Stimulated activated naive CD4-positive, alpha-beta T cell treated with Interleukin-2 at 50 U/mL for 16 hours (primary cell): Measurements from ENCODE around the gene MPZL3.
A peak's percentile ranks its signal among the peaks of the same experiment; 100 is the strongest.

ENCODE experiments used
- DNase-seq: peaks from one replicate; lab custom pipeline; 2025; lab: John Stamatoyannopoulos, UW

Gene MPZL3

DNA sequence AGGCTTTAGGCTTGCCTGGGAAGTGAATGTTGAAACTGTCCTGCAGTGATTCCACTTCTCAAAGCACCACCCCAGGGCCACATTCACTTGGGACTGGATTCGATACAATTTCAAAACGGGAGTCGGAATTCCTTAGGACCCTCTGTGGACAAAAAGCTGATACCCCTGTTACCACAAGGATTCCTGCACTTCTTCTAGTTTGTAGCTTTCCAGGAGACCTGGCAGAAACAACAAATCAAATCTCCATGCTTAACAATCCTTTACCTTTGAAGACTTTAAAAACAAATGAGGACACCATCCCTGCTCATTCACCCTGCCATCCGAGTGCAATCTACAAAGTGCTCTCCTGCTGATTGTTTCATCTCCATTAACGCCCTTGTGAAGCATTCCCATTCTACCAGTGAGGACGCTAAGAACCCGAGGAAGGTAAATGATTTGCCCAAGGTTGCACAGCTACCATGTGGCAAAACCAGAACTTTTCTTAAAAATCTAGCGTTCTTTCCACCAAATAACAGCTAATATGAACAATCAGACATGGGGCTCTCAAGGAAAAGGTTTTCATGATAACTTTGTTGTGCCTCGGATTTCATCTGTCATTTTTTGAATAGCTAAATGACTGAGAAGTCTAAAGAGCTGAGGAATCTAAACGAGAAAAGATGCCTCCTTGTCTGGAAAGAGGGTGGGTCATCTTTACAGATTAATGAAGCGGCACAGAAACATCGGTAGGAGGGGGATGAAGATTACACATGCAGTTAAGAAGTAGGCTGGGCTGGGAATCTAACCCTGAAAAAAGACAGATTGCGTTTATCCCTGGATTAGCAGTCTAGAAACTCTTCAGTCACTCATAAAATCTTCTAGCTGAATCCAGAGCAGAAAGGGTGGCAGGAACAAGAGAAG is 12.7 kb upstream of the MPZL3 start:
- DNase-seq = no peak

DNA sequence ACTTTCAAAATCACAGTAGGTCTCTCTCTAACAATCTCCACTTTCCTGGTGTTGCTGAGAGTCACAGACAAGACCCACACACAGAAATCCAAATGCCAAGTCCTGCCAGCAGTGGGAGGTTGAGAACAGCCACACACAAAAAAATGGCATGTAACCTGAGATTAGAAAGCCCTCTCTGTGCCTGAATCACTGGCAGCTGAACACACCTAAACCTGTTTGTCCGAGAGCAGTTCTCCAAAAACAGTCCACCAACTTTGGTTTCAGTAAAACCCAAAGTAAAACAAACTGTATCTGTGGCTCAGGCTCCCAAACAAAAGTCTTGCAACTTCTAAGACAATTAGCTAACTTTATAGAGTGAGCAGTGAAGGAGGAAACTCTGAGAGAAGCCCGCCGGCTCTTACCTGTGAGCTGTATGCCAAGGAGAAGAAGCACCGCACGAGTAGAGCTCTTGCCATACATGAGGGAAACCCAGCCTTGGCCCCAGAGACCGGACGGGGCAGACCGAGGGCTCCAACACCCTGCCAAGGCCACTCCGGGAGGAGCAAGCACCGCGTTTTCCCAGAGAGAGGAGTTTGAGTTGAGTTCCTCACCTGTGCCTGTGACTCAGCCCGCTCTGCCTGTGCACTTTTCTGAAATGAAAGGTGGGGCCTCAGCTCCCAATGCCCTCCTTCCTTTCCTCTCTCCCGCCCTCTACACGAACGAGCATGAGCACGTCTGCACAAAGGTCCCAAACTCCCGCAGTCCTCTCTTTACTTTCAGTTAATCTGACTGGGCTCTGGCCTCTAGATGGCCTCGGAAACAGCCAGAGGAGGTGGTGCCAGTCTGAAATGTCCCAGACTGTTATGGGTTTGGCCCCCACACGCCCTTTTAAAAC is 11.8 kb upstream of the MPZL3 start, which contains the start of gene MPZL2:
Gene MPZL2, minus strand, starts transcription at position 603 of the 874 bp plus-strand sequence. Its CDS starts 144 bp downstream, at position 459.
- DNase-seq = no peak

DNA sequence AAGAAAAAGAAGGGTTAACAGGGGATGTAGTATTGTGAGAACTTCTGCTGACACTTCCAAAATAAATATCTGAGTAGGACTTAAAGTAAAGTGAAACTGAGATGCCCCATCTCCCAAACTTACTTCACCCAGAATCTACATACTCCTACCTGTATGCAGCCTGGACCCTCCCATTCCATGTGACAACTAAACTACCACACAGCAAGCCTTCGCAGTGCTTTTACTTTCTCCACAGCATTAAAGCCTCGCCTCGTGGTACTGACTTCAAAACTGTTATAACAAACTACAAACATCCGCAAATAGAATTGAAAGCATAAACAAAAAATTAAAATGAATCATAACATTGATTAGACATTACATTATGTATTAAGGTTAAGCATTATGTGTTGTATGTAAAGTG is 10.9 kb upstream of the MPZL3 start:
- DNase-seq = no peak

DNA sequence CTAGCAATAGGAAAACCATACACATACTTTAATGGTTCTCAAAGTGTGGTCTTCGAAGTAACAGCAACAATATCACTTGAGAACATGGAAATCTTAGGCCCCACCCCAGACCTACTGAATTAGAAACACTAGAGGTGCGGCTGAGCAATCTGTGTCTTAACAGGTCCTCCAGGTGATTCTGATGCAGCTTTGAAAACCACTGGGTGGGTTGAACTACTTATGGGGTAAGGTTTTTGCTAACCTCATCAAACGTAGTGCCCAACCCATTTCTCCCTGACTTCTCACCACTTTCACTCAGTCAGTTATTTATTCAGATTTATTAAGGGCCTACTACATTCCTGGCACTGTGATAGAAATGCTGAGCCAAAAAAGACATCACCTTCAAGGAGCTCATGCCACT is 8.2 kb upstream of the MPZL3 start:
- no peak for DNase-seq

DNA sequence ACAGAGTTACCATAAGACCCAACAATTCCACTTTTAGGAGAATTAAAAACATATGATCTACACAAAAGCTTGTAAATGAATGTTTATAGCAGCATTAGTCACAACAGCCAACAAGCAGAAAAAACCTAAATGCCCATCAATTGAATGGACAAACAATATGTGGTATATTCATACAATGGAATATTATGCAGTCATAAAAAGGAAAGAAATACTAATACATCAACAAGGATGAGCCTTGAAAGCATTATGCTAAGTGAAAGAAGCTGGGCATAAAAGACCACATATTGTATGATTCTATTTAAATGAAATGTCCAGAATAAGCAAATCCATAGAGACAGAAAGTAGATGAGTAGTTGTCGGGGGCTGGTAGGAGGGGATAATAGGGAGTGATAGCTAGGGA is 7.0 kb upstream of the MPZL3 start:
- no peak for DNase-seq

DNA sequence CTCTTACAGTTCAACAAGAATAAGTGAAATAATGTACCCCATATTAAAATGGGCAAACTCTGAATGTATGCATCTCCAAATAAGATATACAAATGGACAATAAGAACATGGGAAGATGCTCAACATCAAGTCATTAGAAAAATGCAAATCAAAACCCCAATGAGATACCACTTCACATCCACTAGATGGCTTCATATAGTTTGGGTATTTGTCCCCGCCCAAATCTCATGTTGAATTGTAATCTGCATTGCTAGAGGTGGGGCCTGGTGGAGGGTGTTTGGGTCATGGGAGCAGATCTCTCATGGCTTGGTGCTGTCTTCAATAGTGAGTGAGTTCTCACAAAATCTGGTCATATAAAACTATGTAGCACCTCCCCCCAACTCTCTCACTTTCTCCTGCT is 6.2 kb upstream of the MPZL3 start:
- no peak for DNase-seq

- no peak for DNase-seq
Measured at GRCh38 chr11:118252688-118253087, 523 bp upstream of the MPZL3 start.

GRCh38 chr11:118247041-118247440 is 5.1 kb downstream of the MPZL3 start:
- DNase-seq = no peak

DNA sequence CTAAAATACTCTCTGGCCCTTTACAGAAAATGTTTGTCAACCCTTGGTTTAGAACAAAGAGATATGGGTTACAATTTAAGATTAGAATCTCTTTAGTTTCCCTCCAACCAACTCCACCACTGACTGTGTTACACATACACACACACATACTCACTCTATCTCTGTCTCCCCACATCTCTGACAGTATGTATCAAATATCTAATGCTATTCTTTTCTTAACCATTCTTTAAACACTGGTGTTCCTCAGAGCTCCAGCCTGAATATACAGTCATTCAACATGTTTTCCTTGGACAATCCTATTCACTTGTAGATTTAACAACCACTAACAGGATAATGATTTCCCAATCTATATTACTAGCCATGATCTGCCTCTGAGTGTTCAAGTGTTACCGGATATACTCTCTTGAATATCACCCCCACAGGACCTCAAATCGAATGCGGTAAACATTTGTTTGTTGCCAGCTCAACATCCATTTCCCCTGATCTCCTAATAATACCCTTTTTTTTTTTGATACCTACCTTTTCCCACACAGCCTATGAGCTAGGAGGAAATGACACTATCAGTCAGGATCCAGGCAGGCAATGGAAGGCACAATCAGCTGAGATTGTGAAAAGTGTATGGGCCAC is 6.1 kb downstream of the MPZL3 start:
- DNase-seq = no peak

DNA sequence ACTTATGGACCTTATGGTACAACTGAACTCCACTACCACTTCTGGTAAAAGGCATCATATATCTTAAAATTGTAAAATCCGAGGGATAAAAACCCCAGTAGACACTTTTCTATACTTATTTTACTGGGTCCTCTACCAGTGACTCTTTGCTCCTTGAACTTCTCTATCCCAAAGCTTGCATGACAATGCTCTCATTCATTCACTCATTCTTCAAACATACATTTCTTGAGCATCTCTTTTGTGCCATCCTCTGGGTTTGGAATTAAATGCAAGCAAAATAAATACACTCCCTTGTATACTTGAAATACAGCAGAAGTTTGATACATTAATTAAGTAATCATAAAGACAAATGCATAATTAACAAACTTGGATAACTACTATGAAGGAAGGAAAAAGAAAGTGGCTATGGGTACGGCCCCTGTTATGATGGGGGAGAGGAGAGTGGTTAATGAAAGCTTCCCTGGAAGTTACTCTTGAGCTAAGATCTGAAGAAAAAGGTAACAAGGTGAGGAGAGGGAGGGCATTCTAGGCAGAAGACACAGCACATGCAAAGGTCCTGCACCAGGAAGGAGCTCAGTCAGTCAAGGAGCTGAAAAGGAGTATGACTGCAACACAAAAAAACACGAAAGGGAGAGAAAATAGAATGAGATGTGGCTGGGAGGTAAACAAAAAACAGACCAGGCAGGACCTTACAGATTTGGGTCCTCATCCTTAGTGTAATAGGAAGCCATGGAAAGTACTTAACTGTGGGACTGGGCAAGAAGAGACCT is 8.0 kb downstream of the MPZL3 start:
- no peak for DNase-seq

DNA sequence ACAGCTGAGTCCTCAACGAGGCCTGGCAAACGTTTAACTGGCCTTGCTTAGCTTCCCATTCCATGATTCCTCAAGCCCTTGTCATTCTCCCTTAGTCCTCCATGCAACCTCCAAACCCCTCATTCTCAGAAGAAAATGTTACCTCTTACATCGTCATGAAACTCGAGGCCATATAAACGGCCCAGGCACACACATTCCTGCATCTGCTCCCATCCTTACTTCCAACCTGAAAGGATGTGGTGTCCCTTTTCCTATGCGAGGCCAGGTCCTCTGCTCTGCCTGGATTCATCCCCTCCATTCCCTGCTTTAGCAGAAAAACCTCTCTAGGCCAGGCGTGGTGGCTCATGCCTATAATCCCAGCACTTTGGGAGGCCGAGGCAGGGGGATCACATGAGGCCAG is 9.0 kb downstream of the MPZL3 start:
- no peak for DNase-seq

DNA sequence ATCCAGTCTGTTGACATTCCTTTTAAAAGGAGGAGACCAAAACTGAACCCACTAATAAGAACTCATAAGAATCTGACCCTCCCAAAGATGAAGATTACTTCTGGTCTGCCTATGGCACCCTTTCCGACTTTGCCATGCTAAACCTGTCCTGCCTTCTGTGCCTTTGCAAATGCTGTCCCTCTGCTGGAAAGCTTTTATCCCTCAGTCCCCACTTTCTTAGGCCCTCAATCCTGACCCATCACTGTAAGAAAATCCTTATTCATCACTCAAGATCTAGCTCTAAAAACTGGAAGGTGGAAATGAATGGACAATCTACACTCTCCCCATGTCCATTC is 10.4 kb downstream of the MPZL3 start:
- no peak for DNase-seq

DNA sequence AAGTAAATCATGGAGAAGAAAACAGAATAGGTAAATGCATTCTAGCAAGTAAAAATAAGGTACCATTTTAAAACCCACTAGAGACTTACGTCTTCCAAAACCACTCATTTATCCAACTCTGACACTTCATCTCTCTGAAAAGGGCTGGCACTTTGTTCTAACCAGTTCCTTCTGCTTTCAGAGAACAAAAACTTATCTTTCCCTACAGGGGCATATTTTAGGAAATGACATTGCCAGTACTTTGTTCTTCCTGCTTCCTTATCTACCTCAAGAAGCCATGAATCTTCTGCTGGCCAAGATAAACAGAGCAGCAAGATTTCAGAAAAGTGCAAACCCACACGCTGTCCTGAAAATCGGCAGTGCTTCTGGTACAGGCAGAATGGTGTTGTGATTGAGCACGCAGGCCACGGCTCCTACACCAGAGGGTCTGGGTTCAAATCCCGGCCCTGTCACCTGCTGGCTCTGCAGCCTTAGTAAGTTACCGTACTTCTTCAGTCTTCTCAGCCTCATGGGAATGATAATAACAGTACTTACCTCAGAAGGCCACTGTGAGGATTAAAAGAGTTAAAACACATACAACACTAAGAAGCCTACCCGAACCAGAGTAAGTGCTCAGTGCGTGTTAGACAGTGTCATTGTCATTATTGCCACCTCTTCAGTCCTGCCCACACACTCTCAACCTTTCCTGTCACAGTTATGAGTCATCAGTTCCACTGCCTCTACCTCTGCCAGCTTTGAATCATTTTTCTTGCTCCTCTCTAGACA is 11.0 kb downstream of the MPZL3 start:
- DNase-seq = peak; percentile 67

- DNase-seq = no peak
Measured at GRCh38 chr11:118239509-118240205, 12.5 kb downstream of the MPZL3 start.

GRCh38 chr11:118238929-118239328 is 13.2 kb downstream of the MPZL3 start:
- no peak for DNase-seq

DNA sequence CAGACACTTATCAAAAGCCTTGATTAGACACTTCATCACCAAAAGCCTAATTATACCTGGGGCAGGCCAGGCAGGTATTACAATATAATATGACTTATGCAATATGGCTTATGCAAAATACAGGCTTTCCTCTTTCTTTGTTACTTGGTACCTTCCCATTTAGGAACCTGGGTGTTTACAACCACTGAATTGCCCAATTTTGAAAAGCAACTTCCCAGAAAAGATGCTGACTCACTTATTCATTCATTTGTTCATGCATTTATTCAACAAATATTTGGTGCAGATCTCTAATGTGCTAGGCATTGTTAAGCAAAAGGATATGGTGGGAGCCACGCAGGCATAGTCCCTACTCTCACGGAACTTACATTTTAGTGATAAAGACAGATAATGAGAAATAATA is 13.7 kb downstream of the MPZL3 start:
- DNase-seq = no peak

GRCh38 chr11:118236170-118236569 is 16.0 kb downstream of the MPZL3 start:
- DNase-seq = no peak

- no peak for DNase-seq
Measured at GRCh38 chr11:118234833-118235232, 17.3 kb downstream of the MPZL3 start.

GRCh38 chr11:118233850-118234249 is 18.3 kb downstream of the MPZL3 start:
- no peak for DNase-seq

GRCh38 chr11:118233377-118233776 is 18.8 kb downstream of the MPZL3 start:
- no peak for DNase-seq
